Epithelial cell of proximal tubule (primary cell): ENCODE results near the gene ERC2. TPM values are rescaled to one million over a fixed set of nuclear protein-coding genes. Genes with fewer than 3 reads are reported as not detected.

Source experiments
- DNase-seq: peaks from one replicate; pipeline ENCODE4 v3.0.0-alpha.2; 2011; ENCODE audit warnings: low read depth
- H3K4me3 ChIP-seq: 2 replicates; pipeline ENCODE4 v1.5.1; 2011; ENCODE audit warnings: low read depth, mild to moderate bottlenecking, low read length
- total RNA-seq: library from RNA; depleted of rRNA; stranded (reverse); fragments of >200 nt; gene quantifications from 2 replicates; pipeline ENCODE4 v1.2.3, GENCODE V29; 2015
- TF ChIP-seq, protein P1 (sequence below): conservative IDR thresholded peaks from 2 replicates; pipeline ENCODE4 v1.5.1; 2012; ENCODE audit warnings: low read depth, mild to moderate bottlenecking, low read length

Gene ERC2
- total RNA-seq, 1 donor from 2014 or later: 2.7 TPM

GRCh38 chr3:55516392-55517030, 951.8 kb downstream of the ERC2 start:
- DNase-seq: no peak
- H3K4me3 ChIP-seq: no peak overlapping the region
- TF ChIP-seq, protein P1, sequence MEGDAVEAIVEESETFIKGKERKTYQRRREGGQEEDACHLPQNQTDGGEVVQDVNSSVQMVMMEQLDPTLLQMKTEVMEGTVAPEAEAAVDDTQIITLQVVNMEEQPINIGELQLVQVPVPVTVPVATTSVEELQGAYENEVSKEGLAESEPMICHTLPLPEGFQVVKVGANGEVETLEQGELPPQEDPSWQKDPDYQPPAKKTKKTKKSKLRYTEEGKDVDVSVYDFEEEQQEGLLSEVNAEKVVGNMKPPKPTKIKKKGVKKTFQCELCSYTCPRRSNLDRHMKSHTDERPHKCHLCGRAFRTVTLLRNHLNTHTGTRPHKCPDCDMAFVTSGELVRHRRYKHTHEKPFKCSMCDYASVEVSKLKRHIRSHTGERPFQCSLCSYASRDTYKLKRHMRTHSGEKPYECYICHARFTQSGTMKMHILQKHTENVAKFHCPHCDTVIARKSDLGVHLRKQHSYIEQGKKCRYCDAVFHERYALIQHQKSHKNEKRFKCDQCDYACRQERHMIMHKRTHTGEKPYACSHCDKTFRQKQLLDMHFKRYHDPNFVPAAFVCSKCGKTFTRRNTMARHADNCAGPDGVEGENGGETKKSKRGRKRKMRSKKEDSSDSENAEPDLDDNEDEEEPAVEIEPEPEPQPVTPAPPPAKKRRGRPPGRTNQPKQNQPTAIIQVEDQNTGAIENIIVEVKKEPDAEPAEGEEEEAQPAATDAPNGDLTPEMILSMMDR: no peak

DNA sequence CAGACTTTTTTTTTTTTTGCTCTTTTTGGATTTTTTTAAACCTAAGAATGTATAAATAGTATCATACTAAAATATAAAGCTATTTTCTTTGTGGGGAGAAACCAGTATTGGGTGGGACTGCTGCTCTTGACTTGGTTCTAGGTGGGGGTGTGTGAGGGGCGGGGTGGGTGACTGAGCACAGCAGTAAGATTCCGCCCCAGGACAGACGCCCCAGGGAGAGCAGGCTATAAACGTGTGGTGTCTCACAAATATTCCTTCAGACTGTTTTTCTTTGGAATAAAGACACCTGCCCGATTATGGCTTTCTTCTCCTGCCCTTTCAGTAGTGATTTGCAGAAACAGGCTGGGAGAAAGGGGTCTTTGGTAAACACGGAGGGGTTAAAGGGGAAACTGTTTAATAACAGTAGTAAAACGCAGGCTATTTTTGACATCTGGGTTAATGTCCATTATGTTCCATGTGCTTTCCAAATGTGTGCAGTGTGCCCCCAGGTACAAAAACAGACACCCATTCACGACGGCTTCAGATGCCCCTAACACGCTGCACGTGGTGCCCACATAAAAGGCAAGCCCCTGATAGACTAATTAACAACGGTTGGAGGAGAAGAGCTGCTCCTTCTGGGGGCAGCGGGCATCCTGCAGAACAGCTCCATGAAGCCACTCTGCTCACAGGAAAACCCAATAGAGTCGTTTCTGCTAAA, 952.6 kb downstream of the ERC2 start:
- H3K4me3 ChIP-seq: no peak overlapping the region
- DNase-seq: no peak
- TF ChIP-seq, protein P1: no peak

GRCh38 chr3:55514962-55515361, 953.3 kb downstream of the ERC2 start:
- TF ChIP-seq, protein P1: no peak
- DNase-seq: no peak

DNA sequence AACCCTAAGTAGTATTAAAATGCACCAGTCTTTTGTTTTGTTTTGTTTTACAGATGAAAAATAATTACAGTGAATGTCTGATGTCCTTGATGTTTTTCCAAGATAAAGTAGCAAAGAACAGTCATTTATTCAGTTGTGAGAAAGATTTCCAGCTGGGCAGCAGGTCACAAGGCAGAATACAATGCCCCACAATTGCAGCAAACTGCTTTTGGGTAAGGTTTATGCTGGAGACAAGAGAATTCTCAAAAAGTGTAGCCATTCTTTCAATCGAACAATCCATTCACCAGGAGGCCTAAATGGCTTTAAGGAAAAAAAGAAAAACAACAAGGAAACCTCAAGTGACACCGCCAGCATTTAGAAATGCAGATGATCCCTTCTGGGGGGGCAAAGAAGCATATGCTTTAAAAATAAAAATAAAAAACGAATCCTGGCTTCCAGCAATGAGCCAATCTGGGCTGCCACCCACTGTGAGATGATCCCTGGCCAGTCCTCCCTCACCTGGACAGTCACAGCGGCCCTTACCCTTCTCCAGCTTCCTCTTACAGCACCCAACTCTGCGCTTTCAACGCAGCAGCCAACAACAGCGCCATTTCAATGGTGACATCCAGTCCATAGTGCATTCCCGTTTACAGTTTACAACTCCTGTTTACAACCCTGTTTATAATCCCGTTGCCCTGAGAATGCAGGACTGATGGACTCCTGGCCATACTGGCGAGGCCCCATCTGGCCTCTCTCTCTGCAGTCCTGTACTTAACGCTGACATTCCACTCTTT, 955.5 kb downstream of the ERC2 start:
- TF ChIP-seq, protein P1: no peak
- H3K4me3 ChIP-seq: no peak overlapping the region
- DNase-seq: no peak

More at GRCh38 chr3:55514962-55515361, 953.3 kb downstream of the ERC2 start:
- H3K4me3 ChIP-seq: no peak overlapping the region

DNA sequence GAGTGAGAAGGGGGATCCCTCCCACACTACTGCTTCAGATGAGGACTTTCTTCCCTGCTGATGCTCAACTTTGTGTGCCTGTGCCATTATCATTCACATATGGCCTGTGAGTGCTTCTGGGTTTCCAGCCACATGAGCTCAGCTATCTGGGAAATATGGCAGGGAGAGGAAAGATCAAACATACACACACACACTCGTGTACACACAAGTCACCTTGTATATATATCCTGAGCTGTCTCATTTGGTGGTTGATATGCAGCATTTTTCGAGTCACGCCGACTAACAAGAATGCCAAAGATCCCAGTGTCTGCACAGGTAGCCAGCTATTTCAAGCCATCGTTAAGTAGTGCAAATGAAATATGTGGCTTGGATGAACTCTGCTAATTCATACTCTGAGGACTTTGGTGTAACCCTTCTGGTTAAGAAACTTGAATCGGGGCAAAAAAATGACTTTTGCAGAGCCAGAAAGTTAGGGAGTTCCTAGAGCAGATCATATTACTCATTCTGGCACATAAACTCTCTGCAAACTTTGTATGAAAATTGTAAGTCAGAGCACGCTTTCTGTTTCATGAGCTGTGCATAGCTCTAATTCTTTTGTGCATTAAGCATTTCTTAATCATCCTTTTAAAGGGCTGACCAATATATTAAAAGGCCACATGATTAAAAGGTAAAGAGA, 956.2 kb downstream of the ERC2 start:
- DNase-seq: no peak
- H3K4me3 ChIP-seq: no peak overlapping the region
- TF ChIP-seq, protein P1: no peak

DNA sequence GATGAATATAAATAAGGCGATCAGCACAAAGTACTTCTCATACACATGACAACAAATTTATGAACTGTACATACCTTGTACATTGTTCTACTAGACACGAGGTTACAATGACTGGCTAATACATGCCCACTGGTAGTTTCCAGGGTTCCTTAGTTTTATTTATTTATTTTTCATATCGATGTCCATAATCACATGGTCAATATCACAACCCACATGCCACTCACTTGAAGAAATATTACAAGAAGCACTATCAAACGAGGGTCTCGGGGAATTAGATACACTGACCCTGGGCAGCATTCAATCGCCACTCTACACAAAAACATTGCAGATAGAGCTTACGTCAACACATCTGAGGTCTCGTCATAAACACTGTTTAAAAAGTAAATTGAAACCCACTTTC, 959.9 kb downstream of the ERC2 start:
- TF ChIP-seq, protein P1: no peak
- no peak overlapping the region for H3K4me3 ChIP-seq
- DNase-seq: no peak
